Measurements from ENCODE around the gene C2orf92. TPM values are rescaled to one million over a fixed set of nuclear protein-coding genes. Genes with fewer than 3 reads are reported as not detected.

Gene C2orf92
- total RNA-seq, 1 donor from 2014 or later = 15.1 TPM

DNA sequence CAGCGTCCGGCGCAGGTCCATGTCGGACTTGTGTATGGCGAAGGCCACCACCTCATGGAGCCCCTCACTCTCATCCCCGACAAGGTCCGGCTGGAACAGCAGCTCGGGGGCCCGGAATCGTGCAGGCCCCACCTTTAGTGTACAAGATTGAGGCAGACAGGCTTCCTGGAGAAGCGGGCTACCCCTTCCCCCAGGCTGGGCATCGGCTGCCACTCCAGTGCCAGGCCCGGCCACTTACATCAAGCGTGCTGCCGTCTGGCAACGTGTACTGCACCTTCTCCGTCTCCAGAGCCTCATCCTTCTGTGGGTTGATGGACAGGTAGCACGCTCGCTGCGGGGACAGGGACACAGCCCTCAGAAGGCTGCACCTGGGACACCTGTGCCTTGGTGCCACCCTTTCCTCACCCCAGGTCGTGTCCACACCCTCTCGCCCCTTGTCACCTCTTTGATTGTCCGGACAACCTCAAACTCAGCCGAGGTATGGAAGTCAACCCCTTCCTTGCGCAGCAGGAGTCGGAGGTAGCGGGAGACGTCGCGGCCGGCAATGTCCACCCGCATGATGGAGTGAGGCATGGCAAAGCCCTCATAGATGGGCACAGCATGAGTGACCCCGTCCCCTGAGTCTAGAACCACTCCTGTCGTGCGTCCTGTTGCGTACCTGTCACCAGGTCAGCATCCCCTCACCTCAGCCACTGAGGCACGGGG is 11.4 kb upstream of the C2orf92 start:
- H3K4me1 Mint-ChIP-seq (ENCODE audit: unreplicated experiment) = peaks cover 20% of the 10 kb centered on the region
- H3K4me3 Mint-ChIP-seq (ENCODE audit: unreplicated experiment) = no peak overlapping the region
- H3K9me3 Mint-ChIP-seq (ENCODE audit: unreplicated experiment) = peaks cover 3% of the 10 kb centered on the region
- no peak overlapping the region for H3K27ac Mint-ChIP-seq (ENCODE audit: unreplicated experiment)
- peaks cover 20% of the 10 kb centered on the region for H3K27me3 Mint-ChIP-seq (ENCODE audit: unreplicated experiment)
- DNase-seq (ENCODE audit: low spot score) = no peak
- TF ChIP-seq, protein P1, sequence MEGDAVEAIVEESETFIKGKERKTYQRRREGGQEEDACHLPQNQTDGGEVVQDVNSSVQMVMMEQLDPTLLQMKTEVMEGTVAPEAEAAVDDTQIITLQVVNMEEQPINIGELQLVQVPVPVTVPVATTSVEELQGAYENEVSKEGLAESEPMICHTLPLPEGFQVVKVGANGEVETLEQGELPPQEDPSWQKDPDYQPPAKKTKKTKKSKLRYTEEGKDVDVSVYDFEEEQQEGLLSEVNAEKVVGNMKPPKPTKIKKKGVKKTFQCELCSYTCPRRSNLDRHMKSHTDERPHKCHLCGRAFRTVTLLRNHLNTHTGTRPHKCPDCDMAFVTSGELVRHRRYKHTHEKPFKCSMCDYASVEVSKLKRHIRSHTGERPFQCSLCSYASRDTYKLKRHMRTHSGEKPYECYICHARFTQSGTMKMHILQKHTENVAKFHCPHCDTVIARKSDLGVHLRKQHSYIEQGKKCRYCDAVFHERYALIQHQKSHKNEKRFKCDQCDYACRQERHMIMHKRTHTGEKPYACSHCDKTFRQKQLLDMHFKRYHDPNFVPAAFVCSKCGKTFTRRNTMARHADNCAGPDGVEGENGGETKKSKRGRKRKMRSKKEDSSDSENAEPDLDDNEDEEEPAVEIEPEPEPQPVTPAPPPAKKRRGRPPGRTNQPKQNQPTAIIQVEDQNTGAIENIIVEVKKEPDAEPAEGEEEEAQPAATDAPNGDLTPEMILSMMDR (IDR thresholded peaks at IDR 0.05; ENCODE audit: unreplicated experiment) = no peak
- peaks cover 50% of the 10 kb centered on the region for H3K36me3 Mint-ChIP-seq (ENCODE audit: low read depth, unreplicated experiment)

DNA sequence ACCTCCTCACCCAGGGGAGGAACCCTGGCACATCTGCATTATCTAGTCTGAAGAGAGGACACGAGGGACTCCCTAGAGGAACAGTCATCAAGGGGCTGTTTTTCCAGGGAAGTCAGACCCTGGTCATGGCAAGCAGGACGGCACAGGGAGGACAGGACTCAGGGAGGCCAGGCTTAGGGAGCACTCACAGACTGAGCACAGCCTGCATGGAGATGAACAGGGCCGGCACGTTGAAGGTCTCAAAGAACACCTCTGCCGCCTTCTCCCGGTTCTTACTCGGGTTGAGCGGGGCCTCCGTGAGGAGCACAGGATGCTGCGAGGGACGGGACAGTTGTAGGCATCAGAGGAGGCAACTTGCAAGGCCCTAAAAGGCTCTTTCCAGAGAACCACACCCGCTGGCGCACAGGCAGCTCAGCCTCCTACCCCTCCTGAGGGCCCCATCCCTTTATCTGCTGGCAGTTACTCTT is 10.8 kb upstream of the C2orf92 start:
- DNase-seq (ENCODE audit: low spot score) = no peak
- no peak overlapping the region for H3K4me3 Mint-ChIP-seq (ENCODE audit: unreplicated experiment)
- peaks cover 21% of the 10 kb centered on the region for H3K4me1 Mint-ChIP-seq (ENCODE audit: unreplicated experiment)
- H3K27me3 Mint-ChIP-seq (ENCODE audit: unreplicated experiment) = peaks cover 22% of the 10 kb centered on the region
- H3K9me3 Mint-ChIP-seq (ENCODE audit: unreplicated experiment) = peaks cover 3% of the 10 kb centered on the region
- no peak overlapping the region for H3K27ac Mint-ChIP-seq (ENCODE audit: unreplicated experiment)
- TF ChIP-seq, protein P1 (IDR thresholded peaks at IDR 0.05; ENCODE audit: unreplicated experiment) = no peak
- H3K36me3 Mint-ChIP-seq (ENCODE audit: low read depth, unreplicated experiment) = peaks cover 50% of the 10 kb centered on the region

DNA sequence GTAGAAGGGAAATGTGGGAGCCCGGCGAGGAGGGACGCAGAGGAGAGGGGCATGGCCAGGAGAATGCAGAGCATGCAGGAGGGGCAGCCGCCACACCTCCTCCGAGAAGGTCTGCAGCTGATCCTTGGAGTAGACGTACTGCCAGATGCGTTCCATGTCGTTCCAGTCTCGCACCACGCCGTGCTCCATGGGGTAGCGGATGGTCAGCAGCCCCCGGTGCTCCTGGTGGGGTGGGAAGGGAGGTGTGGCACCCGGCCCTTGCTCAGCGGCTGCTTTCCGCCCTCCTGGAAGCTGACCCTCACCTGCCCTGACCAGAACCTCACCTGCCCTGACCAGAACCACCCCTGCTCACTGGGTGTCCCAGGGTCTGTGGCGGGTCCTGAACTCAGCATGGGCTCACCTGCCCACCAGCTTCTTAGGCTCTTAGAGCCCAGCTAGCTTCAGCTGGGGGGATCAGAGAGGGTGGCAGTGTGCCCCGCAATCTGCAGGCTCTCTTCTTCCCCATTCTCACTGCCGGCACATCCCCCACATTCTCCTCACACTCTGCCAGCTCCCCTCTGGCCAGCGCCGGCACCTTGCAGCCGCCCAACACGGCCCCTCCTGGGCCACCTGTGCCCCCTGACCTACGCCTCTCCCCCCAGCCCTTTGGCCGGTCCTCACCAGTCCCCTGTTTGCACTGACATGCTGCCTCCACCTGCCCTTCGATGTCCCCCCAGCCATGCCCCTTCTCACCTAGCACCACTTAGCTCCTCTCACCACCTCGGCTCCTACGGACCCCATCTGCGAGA is 10.1 kb upstream of the C2orf92 start:
- H3K4me3 Mint-ChIP-seq (ENCODE audit: unreplicated experiment) = peak overlapping the region; percentile 69
- TF ChIP-seq, protein P1 (IDR thresholded peaks at IDR 0.05; ENCODE audit: unreplicated experiment) = no peak
- peaks cover 24% of the 10 kb centered on the region for H3K27me3 Mint-ChIP-seq (ENCODE audit: unreplicated experiment)
- H3K27ac Mint-ChIP-seq (ENCODE audit: unreplicated experiment) = no peak overlapping the region
- DNase-seq (ENCODE audit: low spot score) = no peak
- H3K4me1 Mint-ChIP-seq (ENCODE audit: unreplicated experiment) = peaks cover 21% of the 10 kb centered on the region
- peaks cover 45% of the 10 kb centered on the region for H3K36me3 Mint-ChIP-seq (ENCODE audit: low read depth, unreplicated experiment)
- peaks cover 3% of the 10 kb centered on the region for H3K9me3 Mint-ChIP-seq (ENCODE audit: unreplicated experiment)

DNA sequence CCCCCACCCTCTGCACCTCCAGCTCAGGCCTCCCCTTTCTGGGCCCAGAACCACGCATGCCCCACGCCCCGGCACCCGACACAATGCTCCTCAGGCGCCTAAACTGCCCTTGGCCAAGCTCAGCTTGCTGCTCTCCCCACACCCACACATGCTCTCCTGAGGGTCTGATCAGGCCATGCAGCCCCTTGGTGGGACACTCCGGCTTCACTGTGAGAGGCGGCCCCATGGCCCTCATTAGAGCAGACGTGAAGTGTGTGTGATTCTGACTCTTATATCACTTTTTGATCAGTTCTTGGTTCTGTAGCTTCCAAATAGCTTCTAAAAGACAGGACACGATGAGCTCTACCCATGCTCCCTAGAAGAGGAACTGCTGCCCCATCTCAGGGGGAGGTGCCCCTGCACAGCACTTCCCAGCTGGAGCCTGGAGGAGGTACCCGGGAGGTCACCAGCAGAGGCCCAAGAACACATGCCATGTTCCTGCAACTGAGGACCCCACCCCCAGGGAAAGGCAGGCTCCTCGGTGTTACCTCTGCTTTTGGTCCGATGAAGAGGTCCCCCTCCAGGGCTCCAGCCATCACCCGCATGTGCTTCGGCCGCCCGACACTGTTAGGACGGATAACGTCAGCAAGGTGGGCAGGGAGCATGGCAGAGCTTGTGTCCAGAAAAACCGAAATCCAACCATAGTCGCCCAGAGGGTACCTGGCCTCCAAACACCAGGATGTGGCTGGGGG is 9.3 kb upstream of the C2orf92 start:
- H3K36me3 Mint-ChIP-seq (ENCODE audit: low read depth, unreplicated experiment) = peaks cover 37% of the 10 kb centered on the region
- H3K27ac Mint-ChIP-seq (ENCODE audit: unreplicated experiment) = no peak overlapping the region
- H3K27me3 Mint-ChIP-seq (ENCODE audit: unreplicated experiment) = peaks cover 22% of the 10 kb centered on the region

More for the DNA sequence above, 9.3 kb upstream of the C2orf92 start:
- TF ChIP-seq, protein P1 (IDR thresholded peaks at IDR 0.05; ENCODE audit: unreplicated experiment) = no peak
- H3K4me3 Mint-ChIP-seq (ENCODE audit: unreplicated experiment) = peak overlapping the region; percentile 69
- H3K4me1 Mint-ChIP-seq (ENCODE audit: unreplicated experiment) = peaks cover 21% of the 10 kb centered on the region
- no peak for DNase-seq (ENCODE audit: low spot score)
- no peaks in the 10 kb centered on the region for H3K9me3 Mint-ChIP-seq (ENCODE audit: unreplicated experiment)
